Fibroblast of skin of left biceps (primary cell): Measurements from ENCODE around the gene ENO4.

Experiments used
- DNase-seq, 2 experiments: peaks; one replicate each; pipeline ENCODE4 v3.0.0-alpha.2; 2013; ENCODE audit warnings: low read depth in 2 of 2

Gene ENO4

GRCh38 chr10:116849248-116850057 lies at the start of gene ENO4:
Gene ENO4, plus strand, starts transcription at chr10:116849499. Its CDS starts 68 bp downstream, at chr10:116849567.
- peak; percentile 65 to 68 for DNase-seq

- DNase-seq, result no peak
Observed at GRCh38 chr10:116800286-116800929, 48.9 kb upstream of the ENO4 start.

GRCh38 chr10:116801658-116802057 lies 47.6 kb upstream of the ENO4 start:
- no peak for DNase-seq

- no peak for DNase-seq
Observed at GRCh38 chr10:116802474-116802873, 46.8 kb upstream of the ENO4 start.

GRCh38 chr10:116802876-116803275 lies 46.4 kb upstream of the ENO4 start:
- no peak for DNase-seq

- no peak for DNase-seq
Observed at GRCh38 chr10:116803451-116804249, 45.6 kb upstream of the ENO4 start.

GRCh38 chr10:116808706-116809105 lies 40.6 kb upstream of the ENO4 start:
- no peak for DNase-seq

- no peak for DNase-seq
Observed at GRCh38 chr10:116809483-116810119, 39.7 kb upstream of the ENO4 start.

GRCh38 chr10:116810120-116810500 lies 39.2 kb upstream of the ENO4 start:
- DNase-seq, result no peak

GRCh38 chr10:116810895-116811294 lies 38.4 kb upstream of the ENO4 start:
- DNase-seq, result no peak

GRCh38 chr10:116811691-116812090 lies 37.6 kb upstream of the ENO4 start:
- DNase-seq, result no peak

GRCh38 chr10:116815641-116816415 lies 33.5 kb upstream of the ENO4 start:
- no peak for DNase-seq

- DNase-seq, result no peak
Observed at GRCh38 chr10:116817178-116817577, 32.1 kb upstream of the ENO4 start.

GRCh38 chr10:116817780-116818343 lies 31.4 kb upstream of the ENO4 start:
- DNase-seq, result no peak

- no peak for DNase-seq
Observed at GRCh38 chr10:116819999-116820677, 29.2 kb upstream of the ENO4 start.

- no peak for DNase-seq
Observed at GRCh38 chr10:116825901-116826300, 23.4 kb upstream of the ENO4 start.

- DNase-seq, result peak; percentile 47 to 53
Observed at GRCh38 chr10:116826803-116827202, 22.5 kb upstream of the ENO4 start.

- no peak for DNase-seq
Observed at GRCh38 chr10:116827214-116827671, 22.1 kb upstream of the ENO4 start.

GRCh38 chr10:116828116-116828515 lies 21.2 kb upstream of the ENO4 start:
- no peak for DNase-seq

GRCh38 chr10:116829711-116830110 lies 19.6 kb upstream of the ENO4 start:
- no peak for DNase-seq
